Ishikawa (cell line): ENCODE results near the gene TNS1.

Experiments used
- CEBPB ChIP-seq: IDR thresholded peaks from 2 replicates; pipeline ENCODE4 v1.6.1; 2012
- CREB1 ChIP-seq: IDR thresholded peaks from 2 replicates; pipeline ENCODE4 v1.6.1; 2012; ENCODE audit warnings: low read depth
- EGR1 ChIP-seq: IDR thresholded peaks from 2 replicates; pipeline ENCODE4 v1.6.1; 2012
- EP300 ChIP-seq: IDR thresholded peaks from 2 replicates; pipeline ENCODE4 v1.6.1; 2012; ENCODE audit warnings: borderline replicate concordance
- FOXM1 ChIP-seq: IDR thresholded peaks from 2 replicates; pipeline ENCODE4 v1.6.1; 2012; ENCODE audit warnings: low read depth, borderline replicate concordance
- MAX ChIP-seq: IDR thresholded peaks from 2 replicates; pipeline ENCODE4 v1.6.1; 2012
- NFIC ChIP-seq: IDR thresholded peaks from 2 replicates; pipeline ENCODE4 v1.6.1; 2012
- RAD21 ChIP-seq: IDR thresholded peaks from 2 replicates; pipeline ENCODE4 v1.6.1; 2012; ENCODE audit warnings: low read depth
- TAF1 ChIP-seq: IDR thresholded peaks from 2 replicates; pipeline ENCODE4 v1.6.1; 2012; ENCODE audit warnings: low read depth, mild to moderate bottlenecking
- TCF12 ChIP-seq: IDR thresholded peaks from 2 replicates; pipeline ENCODE4 v1.6.1; 2012; ENCODE audit warnings: low read depth
- YY1 ChIP-seq: IDR thresholded peaks from 2 replicates; pipeline ENCODE4 v1.6.1; 2012; ENCODE audit warnings: low read depth
- ZBTB7A ChIP-seq: IDR thresholded peaks from 2 replicates; pipeline ENCODE4 v1.6.1; 2012; ENCODE audit warnings: low read depth
- TF ChIP-seq, protein P1 (sequence below): IDR thresholded peaks from 2 replicates; pipeline ENCODE4 v1.6.1; 2012
- TF ChIP-seq, protein P2 (sequence below): IDR thresholded peaks from 2 replicates; pipeline ENCODE4 v1.6.1; 2012; ENCODE audit warnings: low read depth, mild to moderate bottlenecking

Gene TNS1

GRCh38 chr2:217893440-217893839 lies 109.4 kb downstream of the TNS1 start:
- no peak for TF ChIP-seq TAF1
- TF ChIP-seq, protein P1, sequence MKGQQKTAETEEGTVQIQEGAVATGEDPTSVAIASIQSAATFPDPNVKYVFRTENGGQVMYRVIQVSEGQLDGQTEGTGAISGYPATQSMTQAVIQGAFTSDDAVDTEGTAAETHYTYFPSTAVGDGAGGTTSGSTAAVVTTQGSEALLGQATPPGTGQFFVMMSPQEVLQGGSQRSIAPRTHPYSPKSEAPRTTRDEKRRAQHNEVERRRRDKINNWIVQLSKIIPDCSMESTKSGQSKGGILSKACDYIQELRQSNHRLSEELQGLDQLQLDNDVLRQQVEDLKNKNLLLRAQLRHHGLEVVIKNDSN = no peak
- TF ChIP-seq RAD21 = no peak
- TF ChIP-seq MAX = no peak
- no peak for TF ChIP-seq CREB1
- TF ChIP-seq EGR1 = no peak

- TF ChIP-seq TAF1 (no peak), CREB1 (no peak), EGR1 (no peak), TCF12 (no peak), RAD21 (no peak), MAX (no peak), YY1 (no peak)
- TF ChIP-seq, protein P2, sequence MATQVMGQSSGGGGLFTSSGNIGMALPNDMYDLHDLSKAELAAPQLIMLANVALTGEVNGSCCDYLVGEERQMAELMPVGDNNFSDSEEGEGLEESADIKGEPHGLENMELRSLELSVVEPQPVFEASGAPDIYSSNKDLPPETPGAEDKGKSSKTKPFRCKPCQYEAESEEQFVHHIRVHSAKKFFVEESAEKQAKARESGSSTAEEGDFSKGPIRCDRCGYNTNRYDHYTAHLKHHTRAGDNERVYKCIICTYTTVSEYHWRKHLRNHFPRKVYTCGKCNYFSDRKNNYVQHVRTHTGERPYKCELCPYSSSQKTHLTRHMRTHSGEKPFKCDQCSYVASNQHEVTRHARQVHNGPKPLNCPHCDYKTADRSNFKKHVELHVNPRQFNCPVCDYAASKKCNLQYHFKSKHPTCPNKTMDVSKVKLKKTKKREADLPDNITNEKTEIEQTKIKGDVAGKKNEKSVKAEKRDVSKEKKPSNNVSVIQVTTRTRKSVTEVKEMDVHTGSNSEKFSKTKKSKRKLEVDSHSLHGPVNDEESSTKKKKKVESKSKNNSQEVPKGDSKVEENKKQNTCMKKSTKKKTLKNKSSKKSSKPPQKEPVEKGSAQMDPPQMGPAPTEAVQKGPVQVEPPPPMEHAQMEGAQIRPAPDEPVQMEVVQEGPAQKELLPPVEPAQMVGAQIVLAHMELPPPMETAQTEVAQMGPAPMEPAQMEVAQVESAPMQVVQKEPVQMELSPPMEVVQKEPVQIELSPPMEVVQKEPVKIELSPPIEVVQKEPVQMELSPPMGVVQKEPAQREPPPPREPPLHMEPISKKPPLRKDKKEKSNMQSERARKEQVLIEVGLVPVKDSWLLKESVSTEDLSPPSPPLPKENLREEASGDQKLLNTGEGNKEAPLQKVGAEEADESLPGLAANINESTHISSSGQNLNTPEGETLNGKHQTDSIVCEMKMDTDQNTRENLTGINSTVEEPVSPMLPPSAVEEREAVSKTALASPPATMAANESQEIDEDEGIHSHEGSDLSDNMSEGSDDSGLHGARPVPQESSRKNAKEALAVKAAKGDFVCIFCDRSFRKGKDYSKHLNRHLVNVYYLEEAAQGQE = no peak
- TF ChIP-seq, protein P1 = no peak
Measured at GRCh38 chr2:217892560-217892959, 110.2 kb downstream of the TNS1 start.

- no peak for TF ChIP-seq EP300
- TF ChIP-seq CREB1 = no peak
- TF ChIP-seq TCF12 = no peak
- no peak for TF ChIP-seq MAX
- TF ChIP-seq, protein P2 = no peak
Measured at GRCh38 chr2:217890445-217890844, 112.3 kb downstream of the TNS1 start.

- no peak for TF ChIP-seq MAX
- no peak for TF ChIP-seq ZBTB7A
- TF ChIP-seq, protein P1 = no peak
- no peak for TF ChIP-seq TAF1
- TF ChIP-seq RAD21 = no peak
- TF ChIP-seq CREB1 = no peak
- TF ChIP-seq TCF12 = no peak
- TF ChIP-seq, protein P2 = no peak
- TF ChIP-seq CEBPB = no peak
- no peak for TF ChIP-seq NFIC
- TF ChIP-seq EGR1 = no peak
- no peak for TF ChIP-seq FOXM1
Measured at GRCh38 chr2:217889656-217890055, 113.1 kb downstream of the TNS1 start.
